M059J (cell line): ENCODE data around the gene KAZN. TPM values are rescaled to one million over a fixed set of nuclear protein-coding genes. Genes with fewer than 3 reads are reported as not detected.
A peak's percentile ranks its signal among the peaks of the same experiment; 100 is the strongest.

Source experiments
- DNase-seq: peaks from one replicate; pipeline ENCODE4 v3.0.0-alpha.2; 2012; ENCODE audit warnings: low read depth
- total RNA-seq: library from RNA; depleted of rRNA; stranded (reverse); fragments of >200 nt; shearing (Covaris generic); gene quantifications from 2 replicates; pipeline ENCODE4 v1.2.3, GENCODE V29; 2014

Gene KAZN
- total RNA-seq, 1 experiment from 2014 or later: 6.4 TPM

DNA sequence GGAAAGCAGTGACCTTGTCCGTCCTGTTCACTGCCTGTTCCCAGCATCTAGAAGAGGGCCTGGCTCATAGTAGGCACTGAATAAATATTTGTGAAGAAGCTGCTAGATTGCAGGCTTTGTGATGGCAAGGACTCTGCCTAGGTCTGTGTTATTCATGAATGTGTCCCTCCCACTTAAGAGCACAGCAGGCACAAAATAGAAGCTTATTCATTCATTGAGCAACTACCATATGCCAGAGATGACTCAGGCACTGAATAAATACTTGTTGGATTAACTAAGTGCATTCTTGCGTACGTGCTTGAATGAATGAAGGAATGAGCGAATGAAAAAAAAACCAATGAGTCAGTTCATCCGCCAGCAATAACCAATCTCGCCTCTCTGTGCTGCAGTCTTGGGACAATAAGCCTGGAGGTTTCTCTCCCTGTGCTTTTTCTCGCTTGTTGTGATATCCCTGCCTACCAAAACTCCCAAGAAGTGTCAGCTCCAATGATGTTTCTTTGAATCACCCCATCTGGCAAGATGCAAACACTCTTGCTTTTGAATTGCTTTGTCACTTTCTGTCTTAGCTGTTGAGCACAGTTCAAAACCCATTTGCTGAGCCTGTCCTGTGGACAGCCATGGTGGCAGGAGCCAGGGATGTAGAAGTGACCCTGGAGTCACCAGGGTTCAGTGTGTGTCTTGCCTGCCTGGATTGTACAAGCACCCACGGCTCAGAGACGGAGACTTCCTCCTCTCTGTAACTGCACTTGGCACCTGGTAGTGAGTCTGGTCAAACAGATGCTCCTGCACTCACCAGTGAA, 143.9 kb downstream of the KAZN start:
- DNase-seq: peak; percentile 95

DNA sequence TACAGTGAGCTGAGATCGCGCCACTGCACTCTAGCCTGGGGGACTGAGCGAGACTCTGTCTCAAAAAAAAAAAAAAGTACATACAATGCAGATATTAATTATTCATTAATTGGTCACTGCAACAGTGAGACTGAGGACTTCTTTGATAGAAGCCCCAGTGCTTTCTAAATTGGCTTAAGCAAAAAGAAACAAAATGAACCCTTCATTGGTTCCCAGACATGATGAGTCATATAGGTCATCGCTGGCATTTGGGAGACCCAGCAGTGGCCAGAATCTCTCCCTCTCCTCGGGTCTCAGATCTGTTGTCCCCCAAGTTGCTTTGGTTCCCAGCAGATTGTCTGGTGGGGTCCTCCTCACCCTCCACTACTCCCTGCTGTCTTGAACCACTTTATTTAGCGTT, 144.9 kb downstream of the KAZN start:
- peak; percentile 52 for DNase-seq

DNA sequence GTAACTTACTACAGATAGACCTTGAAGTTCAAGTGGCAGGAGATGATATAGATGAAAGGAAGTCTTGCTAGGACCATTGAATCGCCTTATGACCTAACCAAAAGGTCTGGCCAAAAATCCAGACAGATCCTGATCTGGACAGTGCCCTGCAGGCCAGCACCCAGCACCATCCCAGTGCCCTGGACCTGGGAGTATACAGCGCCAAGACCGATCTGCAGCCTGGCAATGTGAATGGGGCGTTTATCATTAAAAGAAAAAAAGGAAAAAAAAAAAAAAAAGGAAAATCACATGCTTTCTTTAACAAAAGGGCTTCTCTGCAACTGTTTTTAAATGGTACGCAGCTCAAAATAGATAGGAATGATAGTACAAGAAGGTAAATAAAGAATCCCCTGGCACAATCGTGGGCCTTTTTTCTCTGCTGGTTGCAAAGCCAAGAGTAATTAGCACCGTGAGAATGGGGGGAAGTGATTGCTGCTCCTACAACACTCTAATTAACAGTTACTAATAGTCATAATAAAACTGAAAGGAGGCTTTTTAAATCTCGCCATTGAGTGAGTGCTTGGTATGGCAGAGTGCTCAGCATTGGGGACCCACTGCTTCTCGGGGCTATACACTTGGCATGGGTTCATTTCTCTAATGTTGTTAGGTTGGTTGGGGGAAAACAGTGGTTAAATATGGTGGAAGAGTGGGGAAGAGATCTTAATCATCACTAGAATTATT, 146.7 kb downstream of the KAZN start:
- DNase-seq: no peak

DNA sequence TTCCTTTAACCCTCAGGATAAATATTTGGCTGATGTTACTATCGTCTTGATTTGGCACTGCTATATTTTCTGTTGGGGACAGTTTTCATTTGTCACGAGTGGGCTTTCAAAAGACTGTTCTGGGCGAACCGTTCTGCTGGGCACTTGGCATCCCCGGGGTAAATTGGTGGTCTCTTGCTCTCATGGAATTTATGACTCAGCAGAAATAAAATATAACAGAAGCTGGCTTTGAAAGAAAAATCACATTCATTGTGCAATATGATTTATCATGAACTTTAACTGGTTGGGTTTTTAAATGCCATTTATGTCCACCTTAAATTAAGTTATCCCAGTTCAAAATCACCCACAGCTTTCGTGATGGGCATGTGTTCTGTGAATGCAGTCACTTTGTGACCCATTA, 147.3 kb downstream of the KAZN start:
- no peak for DNase-seq

DNA sequence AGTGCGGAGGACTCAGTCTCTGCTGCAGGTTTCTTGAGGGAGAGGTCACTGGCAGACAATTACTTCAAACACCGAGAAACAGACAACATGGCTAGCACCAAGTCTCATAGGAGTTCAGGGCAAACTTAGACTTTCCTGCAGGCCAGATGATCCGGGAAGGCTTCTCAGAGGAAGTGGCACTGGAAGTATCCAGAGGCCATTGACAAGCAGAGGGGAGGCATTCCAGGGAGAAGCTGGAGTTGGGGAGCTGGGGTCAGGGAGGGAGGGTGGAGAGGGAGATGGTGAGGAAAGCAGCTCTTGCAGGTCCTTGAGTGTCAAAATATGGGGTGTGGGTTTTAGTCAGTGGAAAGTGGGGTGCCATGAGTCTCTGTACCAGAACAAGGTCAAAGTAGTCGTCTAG, 147.9 kb downstream of the KAZN start:
- DNase-seq: no peak

DNA sequence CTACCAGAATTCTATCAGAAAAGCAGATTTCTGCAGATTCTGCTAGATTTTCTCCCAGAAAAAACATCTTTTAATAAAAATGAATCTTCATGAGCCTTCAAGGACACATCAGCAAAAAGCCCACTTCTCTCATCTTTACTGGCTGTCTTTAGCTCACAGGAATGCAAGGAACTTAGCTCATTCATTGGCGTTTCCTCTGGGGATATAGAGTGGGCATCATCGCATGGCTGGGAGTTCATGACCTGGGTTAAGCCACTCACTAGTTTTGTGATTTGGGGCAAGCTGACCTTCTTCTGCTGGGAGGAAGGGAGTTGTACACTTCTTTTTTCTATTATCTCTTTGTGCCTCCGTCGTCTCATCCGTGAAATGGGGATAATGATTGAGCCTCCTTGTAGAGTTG, 149.7 kb downstream of the KAZN start:
- DNase-seq: no peak

DNA sequence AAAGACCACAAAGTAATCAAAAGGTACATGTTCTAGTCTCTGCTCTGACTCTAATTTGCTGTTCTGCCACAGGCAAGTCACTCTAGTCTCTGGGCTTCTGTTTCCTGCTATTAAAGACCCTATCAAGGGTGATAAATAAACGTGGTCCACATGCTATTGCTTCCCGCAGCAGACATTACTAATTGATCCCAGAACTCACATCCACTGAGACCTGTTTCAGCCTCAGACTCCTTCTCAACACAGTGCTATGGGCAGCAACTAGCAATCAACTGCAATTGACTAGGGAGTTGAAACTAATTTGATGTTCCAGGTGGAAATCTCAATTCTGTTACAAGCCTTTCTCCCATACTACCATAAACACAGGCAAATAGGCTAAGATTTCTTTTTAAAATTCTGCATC, 150.5 kb downstream of the KAZN start:
- DNase-seq: no peak

DNA sequence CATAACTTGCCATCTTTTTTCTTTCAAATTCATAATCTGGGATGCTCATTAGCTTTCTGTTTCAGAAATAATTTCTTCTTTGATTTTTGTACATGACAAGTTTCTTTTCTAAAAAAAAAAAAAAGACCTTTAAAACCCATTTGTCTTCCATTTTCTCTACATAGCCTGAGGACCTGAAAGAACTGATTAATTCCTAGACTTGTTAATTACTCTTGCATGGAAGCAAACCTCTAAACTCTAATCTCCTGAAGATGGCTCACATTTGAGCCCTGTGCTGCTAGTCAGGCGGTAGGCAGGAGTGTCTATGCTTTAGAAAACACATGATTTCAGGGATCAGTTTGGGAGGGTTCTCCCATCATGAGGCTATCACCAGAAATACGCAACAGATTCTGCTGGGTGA, 152.0 kb downstream of the KAZN start:
- DNase-seq: no peak

DNA sequence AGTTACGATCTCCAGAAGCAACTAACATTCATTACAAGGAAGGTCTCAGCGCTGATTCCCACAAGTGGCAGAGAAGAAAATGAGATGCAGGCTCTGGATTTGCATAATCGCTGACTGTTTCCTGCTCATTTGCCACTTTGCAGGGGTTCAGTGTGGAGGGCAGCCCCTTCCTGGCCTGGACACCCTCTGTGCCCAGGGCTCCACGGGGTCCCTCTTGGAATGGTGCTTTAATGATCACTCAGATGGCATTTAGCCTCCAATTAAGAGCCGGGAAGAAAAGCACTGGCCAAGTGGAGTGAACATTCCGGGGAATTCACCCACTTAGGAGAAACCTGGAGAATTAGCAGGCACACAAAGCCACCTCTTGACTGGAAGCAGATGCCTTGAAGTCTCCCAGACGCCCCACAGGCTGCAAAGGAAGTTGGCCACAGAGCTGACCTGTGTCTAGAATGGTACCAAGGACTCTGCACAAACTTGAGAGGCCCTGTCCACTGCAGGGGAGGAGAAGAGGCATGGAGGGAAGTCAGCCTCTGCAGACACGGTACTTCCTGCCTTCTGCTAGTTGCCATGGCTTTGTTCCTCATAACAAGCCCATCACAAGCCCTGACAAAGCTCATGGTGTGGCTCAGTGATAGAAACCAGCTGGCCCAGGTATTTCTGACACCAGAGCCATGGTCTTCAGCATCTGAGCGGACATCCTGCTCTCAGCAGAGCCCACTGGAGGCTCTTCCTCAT, 157.2 kb downstream of the KAZN start:
- DNase-seq: peak; percentile 68

DNA sequence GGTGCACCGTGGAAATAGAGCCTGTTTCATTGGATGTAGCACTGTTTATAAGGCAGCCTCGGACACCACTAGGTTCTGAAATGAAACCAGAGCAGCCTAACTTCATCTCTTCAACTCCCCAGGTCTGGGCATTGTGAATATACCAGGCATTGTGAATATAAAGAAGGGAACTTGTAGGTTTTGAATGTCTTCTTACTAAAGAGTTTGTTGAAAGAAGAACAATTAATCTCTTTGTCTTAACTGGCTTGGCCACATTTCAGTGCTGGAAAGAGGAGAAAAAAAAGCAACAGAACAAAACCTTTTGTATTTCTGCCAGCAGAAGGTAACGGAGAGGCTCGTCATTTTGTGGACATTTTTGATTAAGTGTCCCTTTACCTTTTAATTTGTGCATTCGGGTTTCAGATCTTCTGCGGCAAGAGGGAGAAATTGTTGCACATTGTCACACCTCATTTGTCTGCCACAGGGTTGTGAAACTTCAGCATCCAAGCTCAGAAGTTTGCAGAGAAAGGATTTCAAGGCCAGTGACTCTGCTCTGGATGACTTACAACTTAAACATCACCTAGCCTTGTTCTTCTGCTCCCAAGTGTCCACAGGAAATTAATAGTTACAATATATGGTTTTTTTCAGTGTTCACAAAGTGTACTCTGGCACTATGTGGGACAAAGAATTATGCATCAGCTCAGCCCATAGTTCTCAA, 158.3 kb downstream of the KAZN start:
- DNase-seq: no peak

DNA sequence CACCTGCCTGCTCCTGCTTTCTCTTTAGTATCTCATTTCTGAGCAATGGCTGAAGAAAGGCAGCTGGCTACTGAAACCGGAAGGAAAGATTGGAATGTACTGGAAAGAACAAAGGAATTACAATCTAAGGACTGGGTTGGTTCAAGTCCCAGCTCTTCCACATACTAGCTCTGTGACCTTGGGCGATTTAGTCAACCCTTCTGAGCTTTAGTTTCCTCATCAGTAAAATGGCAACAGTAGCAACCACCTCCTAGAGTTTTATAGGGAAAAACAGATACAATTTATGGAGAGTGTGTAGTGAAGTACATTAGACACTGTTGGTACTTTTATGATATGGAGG, 158.8 kb downstream of the KAZN start:
- DNase-seq: no peak

DNA sequence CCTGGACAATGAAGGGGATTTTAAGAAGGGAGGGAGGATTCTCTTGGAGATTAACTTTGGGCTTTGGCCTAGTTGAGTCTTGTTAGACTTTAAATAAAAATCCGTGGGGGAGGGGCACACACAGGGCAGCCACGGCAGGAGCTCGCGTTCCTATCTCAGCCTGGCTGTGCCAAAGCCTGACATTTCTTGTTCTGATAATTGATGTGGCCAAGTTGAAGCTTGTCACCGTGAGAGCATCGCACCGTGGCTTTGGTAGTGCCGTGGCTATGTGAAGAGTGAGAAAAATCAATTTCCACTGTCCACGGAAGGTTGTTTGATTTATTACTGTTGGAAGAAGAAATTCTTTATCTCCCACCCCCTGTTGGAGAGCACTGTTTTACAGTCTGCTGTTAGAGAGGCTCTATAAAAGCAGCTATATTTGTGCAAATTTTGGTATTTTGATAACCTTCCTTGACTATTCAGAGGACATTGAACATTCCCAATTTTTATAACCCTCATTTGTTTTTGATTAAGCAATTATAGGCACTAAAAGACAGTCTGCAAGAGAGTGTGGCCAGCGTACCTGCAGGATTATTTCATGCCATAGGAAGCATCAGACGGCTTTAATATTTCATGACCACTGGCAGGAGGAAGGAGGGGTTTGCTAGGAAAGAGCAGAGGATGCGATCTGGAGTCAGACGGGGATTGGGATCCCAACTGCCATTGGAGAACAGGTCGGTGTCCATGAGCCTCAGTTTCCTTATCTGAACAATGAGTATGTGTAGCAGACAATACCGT, 160.7 kb downstream of the KAZN start:
- no peak for DNase-seq

DNA sequence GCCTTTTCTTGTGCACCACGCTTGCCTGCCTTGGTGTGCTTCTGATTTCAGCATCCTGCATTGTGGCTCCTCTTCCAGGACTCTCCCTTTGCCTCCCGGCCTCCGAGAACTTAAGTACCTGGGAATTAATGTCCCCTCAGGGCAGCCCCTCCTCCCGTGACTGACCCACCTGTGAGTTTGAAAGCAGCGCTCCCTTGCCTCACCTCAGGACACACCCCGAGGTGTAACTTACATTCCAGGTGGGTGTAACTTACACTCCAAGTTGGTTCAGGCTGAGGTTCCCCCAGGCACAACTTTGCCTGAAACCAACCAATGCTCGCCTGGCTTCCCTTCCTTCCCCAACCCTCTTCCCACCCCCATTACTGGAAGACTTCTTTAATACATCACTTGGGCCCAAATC, 161.4 kb downstream of the KAZN start:
- no peak for DNase-seq

DNA sequence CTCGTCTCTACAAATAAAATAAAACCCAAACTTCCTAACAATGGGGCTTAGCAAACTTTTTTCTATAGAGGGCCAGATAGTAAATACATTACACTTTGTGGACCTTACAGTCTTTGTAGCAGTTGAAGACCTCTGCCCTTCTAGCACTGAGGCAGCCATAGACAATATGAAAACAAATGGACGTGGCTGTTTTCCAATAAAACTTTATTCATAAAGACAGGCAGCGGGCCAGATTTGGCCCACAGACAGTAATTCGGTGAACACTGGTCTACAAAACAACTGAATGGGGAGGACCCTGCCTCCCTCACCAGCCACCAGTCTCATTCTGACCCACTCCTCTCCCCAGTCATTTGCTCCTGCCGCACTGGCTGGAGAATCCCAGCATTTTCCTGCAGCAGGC, 162.3 kb downstream of the KAZN start:
- DNase-seq: no peak

DNA sequence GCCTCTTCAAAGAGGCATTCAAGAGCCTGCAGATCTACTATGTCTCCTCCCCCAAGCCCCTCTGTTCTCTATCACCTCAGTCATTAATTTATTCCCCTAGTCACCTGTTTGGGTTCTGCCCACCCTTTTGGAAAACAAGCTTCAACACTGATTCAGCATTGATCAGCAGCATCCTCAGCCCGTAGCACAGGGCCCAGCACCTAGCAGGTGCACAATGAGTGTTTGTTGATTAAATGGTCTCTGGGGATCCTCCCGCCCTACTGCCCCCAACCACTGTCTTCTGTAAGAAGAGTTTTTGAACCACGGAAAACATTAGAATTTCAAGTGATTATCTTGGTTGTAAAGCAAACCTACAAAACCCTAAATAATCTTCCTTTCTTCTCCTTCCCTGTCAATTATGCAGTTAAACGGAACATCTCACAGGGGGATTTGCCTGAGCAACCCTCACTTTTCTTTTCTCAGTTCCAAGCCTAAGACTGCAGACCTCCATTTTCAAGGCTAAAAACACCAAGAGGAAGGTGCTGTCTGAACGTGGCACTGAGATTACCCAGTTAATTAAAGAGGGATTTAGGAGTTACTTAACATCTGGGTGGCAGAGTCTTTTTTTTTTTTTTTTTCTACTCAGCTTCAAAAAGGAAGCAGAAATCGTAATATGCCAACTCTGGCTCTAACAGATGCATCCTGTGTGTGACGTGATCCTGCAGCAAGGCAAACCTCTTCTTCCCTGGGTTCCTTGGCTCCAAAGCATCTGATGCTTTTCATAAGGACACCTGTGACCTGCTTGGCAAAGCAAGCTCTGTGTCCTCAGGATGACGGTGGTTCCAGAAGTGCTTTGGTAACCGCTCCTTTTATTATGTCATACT, 163.0 kb downstream of the KAZN start:
- no peak for DNase-seq

DNA sequence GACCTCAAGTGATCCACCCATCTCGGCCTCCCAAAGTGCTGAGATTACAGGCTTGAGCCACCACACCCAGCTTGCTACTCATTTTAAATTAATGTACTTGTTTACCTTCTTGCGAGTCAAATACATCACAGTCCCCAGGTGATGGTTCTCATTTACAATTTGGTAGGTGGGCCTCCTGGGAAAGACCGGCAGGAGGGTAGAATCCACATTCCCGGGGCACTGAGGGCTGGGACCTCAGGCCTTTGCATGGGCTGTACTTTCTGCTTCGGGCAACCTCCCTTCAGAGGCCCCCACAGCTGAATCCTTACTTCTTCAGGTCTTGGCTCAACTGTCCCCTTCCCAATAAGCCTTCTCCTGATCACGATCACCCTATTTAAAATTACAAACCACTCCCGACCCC, 165.5 kb downstream of the KAZN start:
- no peak for DNase-seq

DNA sequence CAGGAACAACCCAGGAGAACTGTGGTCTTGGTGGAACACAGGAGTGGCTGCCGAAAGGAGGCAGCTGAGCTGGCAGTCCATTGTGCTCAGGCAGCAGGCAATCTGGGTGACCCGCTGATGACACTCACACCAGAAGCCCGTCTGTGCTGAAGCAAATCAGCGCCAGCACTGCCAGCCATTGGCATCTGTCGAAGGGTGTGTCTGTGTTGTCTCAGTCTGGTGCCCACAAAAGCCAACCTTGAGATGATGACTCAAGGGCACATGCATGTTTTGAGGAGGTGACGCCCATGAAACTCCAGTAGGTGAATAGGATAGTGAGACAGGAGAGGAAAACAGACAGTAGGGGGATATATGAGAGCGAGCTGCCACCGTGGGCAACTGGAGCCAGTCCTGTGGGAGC, 167.3 kb downstream of the KAZN start:
- DNase-seq: peak; percentile 66

DNA sequence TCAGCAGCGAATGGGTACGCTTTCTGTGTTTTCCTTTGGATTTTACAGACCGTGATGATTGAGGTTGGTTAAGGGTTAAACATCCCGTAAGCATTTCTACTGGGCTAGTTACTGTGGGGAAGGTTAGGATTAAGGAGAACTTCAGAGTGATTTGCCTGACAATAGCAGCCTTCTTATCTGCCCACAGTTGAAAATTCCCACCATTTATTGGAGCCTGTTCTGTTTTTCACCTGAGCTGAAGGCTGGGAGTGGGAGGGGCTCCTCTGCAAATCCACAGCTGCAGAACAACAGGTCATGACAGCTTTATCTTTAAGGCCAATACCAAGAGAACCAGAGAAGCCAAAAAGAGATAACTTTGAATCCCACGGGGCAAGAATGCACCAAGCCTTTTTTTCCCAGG, 168.6 kb downstream of the KAZN start:
- DNase-seq: no peak

DNA sequence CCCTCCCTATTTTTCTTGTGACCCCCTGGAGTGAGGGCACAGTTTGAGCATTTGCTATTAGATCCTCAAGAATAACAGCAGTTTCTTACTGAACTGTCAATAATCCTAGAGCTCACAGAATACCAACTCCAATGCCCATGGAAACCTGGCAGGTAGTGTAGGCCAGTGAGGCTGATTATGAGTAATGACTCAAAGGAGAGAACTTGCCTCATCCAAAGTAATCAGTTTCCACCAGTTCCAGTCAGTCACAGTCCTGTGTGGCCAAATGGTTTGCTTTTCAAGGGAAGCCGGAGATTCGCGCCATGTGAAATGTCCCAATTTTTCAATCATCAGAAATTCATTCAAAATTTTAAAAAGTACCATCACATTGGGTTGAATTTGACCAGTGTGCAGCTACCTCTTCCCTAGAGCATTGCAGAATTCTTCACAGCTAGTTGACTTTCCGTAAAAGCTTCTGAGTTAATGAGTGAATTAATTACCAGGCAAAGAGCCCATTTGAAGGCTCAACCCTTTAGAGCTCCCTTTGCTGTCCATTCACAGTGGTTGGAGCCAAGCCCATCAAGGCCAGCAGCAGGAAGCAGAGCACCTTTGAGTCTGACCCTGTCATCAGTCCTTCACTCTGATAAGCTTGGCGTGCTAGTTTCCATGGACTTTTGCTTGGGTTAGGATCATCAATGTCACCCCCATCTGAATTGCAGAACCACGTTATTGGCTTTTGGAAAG, 170.3 kb downstream of the KAZN start:
- no peak for DNase-seq
